Measurements from ENCODE around the gene IL17B. TPM values are rescaled to one million over a fixed set of nuclear protein-coding genes. Genes with fewer than 3 reads are reported as not detected.

Gene IL17B
- total and polyA plus RNA-seq, 12 donors = 1.5 to 20.1 (median 2.9) TPM; not detected in 1

DNA sequence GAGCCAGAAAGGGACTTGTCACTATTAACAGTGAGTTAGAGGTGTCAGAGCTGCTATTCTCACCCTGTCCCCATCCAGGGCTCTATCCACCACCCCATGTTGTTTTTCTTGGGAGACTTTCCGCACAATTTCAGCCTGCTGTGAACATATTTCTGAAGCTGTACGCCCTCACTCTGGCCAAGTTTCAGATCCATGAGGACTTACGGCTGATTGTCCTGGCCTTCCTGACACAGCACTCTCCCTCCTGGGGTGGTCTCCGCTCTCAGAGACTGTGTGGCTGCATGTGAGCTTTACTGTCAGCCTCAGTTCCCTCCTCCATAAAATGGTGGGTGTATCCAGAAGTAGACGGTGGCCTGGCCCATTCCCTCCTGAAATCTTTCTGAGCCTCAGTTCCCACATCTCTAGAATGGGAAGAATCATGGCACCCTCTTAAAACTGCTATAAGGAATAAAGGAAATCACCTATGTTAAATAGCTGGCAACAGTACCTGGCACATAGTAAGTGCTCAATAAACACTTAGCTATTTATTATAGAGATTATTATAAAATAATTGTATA lies 804 bp upstream of the IL17B start:
- DNase-seq = no peak
- intact Hi-C loops (cut with DNase I) = loop anchor here (2.0 to 10.0 kb wide), 2 partner anchors 53 to 235 kb away; no protein-coding TSS in a partner anchor

DNA sequence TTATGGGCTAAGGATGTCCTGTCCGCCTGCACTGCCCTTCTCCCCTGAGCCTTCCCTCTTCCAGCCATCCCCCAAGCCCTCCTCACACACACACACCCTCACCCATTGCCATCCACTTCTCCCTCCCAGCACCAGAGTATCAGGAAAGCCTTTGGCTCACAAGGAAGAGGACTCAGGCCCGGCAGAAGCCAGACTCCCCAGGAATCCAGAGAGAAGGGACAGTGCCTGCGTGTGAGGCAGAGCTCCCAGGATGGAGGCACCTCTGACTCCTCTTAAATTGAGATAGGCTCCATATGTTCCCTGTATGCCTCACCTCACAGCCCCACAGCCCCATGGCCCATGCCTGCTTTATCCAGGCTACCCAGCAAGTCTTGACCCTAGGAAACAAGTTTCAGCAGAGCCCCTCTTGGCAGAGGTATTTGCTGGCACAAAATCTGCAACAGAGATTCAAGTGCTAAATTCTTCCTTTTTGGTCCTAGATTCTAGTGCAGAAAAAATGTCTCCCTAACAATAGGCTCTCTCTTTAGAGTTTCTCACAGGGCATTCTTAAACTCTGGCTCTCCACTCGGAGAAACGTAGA lies 761 bp downstream of the IL17B start:
- intact Hi-C loops (cut with DNase I) = loop anchor here in 1 of 2 donors (10.0 kb wide), 1 partner anchor 236 kb away; no protein-coding TSS in a partner anchor
- Histone ChIP-seq H3K36me3 (replicated peaks in 1 of 2) (no peaks in the 10 kb centered on the region), H3K4me1 (replicated peaks in 1 of 2) (peaks cover 5 to 35% of the 10 kb centered on the region in 2 donors), H3K9me3 (replicated peaks in 1 of 3) (no peaks in the 10 kb centered on the region), H3K27ac (peak overlapping the region in 2 of 5 donors; percentile 44 to 74), H3K27me3 (no peaks in the 10 kb centered on the region), H3K4me3 (no peak overlapping the region)
- no peak for DNase-seq
- WGBS, 4 donors = 57 to 73% (median 66%) methylated on average over 5 of the region's 5 CpGs
- TF ChIP-seq, protein P1, sequence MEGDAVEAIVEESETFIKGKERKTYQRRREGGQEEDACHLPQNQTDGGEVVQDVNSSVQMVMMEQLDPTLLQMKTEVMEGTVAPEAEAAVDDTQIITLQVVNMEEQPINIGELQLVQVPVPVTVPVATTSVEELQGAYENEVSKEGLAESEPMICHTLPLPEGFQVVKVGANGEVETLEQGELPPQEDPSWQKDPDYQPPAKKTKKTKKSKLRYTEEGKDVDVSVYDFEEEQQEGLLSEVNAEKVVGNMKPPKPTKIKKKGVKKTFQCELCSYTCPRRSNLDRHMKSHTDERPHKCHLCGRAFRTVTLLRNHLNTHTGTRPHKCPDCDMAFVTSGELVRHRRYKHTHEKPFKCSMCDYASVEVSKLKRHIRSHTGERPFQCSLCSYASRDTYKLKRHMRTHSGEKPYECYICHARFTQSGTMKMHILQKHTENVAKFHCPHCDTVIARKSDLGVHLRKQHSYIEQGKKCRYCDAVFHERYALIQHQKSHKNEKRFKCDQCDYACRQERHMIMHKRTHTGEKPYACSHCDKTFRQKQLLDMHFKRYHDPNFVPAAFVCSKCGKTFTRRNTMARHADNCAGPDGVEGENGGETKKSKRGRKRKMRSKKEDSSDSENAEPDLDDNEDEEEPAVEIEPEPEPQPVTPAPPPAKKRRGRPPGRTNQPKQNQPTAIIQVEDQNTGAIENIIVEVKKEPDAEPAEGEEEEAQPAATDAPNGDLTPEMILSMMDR (IDR thresholded peaks at IDR 0.05) = no peak
- no peak for TF ChIP-seq POLR2A (IDR thresholded peaks at IDR 0.05)

More for the DNA sequence above, 804 bp upstream of the IL17B start:
- no peaks in the 10 kb centered on the region for H3K27me3 ChIP-seq
- H3K27ac ChIP-seq = peak overlapping the region in 2 of 5 donors; percentile 54 to 74
- H3K36me3 ChIP-seq (replicated peaks in 1 of 2) = no peaks in the 10 kb centered on the region
- peaks cover 5 to 47% of the 10 kb centered on the region in 2 donors for H3K4me1 ChIP-seq (replicated peaks in 1 of 2)
- H3K4me3 ChIP-seq = no peak overlapping the region
- WGBS, 4 donors = 64 to 89% (median 84%) methylated on average over 5 of the region's 5 CpGs
- TF ChIP-seq, protein P1 (IDR thresholded peaks at IDR 0.05) = no peak
- no peak for TF ChIP-seq POLR2A (IDR thresholded peaks at IDR 0.05)
- no peaks in the 10 kb centered on the region for H3K9me3 ChIP-seq (replicated peaks in 1 of 3)

DNA sequence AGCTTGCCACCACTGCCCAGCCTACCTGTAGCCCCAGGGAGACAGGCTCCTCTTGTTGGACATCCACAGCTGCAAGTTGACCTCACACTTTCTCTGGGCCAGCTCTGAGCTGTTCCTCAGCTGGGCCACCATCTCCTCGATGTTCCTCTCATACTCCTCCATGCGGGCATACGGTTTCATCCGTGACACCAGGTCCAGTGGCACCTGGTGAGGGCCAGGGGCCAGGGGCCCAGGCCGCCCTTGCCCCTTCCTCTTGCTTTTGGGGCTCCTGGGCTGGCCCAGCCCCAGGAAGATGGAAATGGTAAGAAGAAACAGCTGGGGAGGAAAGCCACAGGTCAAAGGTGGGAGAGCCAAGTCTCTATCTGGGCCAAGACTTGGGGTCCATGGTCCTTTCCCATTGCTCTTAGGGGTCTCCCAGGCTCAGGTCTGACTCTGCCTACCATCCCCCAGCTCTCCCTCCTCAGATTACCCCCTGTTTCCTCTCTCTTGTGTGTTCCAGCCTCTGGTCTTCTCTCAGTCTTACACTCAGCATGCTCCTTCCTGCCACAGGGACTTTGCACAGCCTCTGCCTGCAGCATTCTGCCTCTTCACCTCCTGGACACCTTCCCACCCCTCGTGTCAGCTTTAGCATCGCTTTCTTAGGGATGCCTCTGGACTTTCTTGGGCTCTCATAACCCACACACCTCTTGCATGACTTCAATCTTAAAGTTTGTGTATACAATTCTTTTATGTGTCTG lies 2.2 kb downstream of the IL17B start:
- no peak for DNase-seq
- Histone ChIP-seq H3K4me3 (no peak overlapping the region), H3K36me3 (replicated peaks in 1 of 2) (no peaks in the 10 kb centered on the region), H3K27ac (no peak overlapping the region), H3K9me3 (replicated peaks in 1 of 3) (no peaks in the 10 kb centered on the region), H3K27me3 (no peaks in the 10 kb centered on the region), H3K4me1 (replicated peaks in 1 of 2) (peaks cover 0 to 22% of the 10 kb centered on the region in 2 donors)
- TF ChIP-seq, protein P1 (IDR thresholded peaks at IDR 0.05) = no peak
- TF ChIP-seq POLR2A (IDR thresholded peaks at IDR 0.05) = no peak
- intact Hi-C loops (cut with DNase I) = loop anchor here in 1 of 2 donors (10.0 kb wide), 1 partner anchor 238 kb away; no protein-coding TSS in a partner anchor
- 93 to 100% (median 96%) methylated on average over 3 to 7 of the region's 7 CpGs for WGBS, 4 donors

- Histone ChIP-seq H3K4me1 (replicated peaks in 1 of 2) (peaks cover 0 to 18% of the 10 kb centered on the region in 2 donors), H3K4me3 (no peak overlapping the region), H3K27ac (no peak overlapping the region), H3K27me3 (no peaks in the 10 kb centered on the region), H3K36me3 (replicated peaks in 1 of 2) (no peaks in the 10 kb centered on the region), H3K9me3 (replicated peaks in 1 of 3) (no peaks in the 10 kb centered on the region)
- no peak for TF ChIP-seq POLR2A (IDR thresholded peaks at IDR 0.05)
- TF ChIP-seq, protein P1 (IDR thresholded peaks at IDR 0.05) = no peak
- 93 to 98% (median 95%) methylated on average over 10 to 12 of the region's 12 CpGs for WGBS, 4 donors
- DNase-seq = peak in 1 of 7 donors; percentile 44
- intact Hi-C loops (cut with DNase I) = loop anchor here in 1 of 2 donors (10.0 kb wide), 1 partner anchor 239 kb away; no protein-coding TSS in a partner anchor
These were observed 3.0 kb downstream of the IL17B start for GRCh38 chr5:149376104-149376503.

All from adrenal gland (tissue), 12 donors.